Measurements from ENCODE around the gene GPR15.
A peak's percentile ranks its signal among the peaks of the same experiment; 100 is the strongest.
"Not testable (repeated sequence)": the region's sequence is repeated elsewhere in the genome, so short reads cannot be mapped to it uniquely, and the experiment has no call there.

Gene GPR15

DNA sequence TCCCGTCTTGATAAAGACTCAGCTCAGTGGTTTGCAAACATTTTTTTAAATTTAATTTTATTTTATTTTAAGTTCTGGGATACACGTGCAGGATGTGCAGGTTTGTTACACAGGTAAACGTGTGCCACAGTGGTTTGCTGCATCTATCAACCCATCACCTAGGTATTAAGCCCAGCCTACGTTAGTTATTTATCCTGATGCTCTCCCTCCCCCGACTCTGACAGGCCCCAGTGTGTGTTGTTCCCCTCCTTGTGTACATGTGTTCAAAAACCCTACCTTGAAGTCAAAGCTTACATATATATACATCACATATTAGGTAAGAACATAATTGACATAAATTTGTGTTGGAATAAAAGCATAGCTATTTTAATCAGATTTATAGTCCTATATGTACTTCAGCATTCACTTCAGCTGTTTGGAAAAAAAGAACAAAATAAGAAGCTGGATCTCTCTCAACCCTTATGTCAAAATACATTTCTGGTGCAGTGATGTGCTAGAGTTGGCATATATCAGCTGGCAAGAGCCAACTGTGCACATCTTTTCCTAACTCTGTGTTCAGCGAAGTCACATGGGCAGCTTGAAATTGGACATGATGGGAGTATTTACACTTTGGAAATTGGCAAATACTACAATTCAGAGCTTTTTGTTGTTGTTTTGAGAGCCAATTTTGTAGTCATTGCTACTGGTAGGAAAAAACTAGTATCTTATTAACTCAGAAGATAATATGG lies 26.5 kb downstream of the GPR15 start:
- Mint-ChIP-seq H3K4me3 (peak overlapping the region; percentile 81), H3K36me3 (ENCODE audit: low read depth) (peaks cover 16% of the 10 kb centered on the region), H3K9me3 (peaks cover 2% of the 10 kb centered on the region), H3K27me3 (no peaks in the 10 kb centered on the region), H3K4me1 (ENCODE audit: low read depth) (peaks cover 85% of the 10 kb centered on the region), H3K27ac (peak overlapping the region; percentile 98)
- no peak for DNase-seq

- not testable (repeated sequence) for H3K27ac Mint-ChIP-seq; DNase-seq; H3K9me3 Mint-ChIP-seq; H3K4me3 Mint-ChIP-seq; H3K36me3 Mint-ChIP-seq (ENCODE audit: low read depth); H3K27me3 Mint-ChIP-seq
- peaks cover 88% of the 10 kb centered on the region for H3K4me1 Mint-ChIP-seq (ENCODE audit: low read depth)
Measured at GRCh38 chr3:98559769-98560168, 28.0 kb downstream of the GPR15 start.

- no peaks in the 10 kb centered on the region for H3K27me3 Mint-ChIP-seq
- peak overlapping the region; percentile 82 for H3K27ac Mint-ChIP-seq
- H3K4me1 Mint-ChIP-seq (ENCODE audit: low read depth): peaks cover 87% of the 10 kb centered on the region
- no peak overlapping the region for H3K4me3 Mint-ChIP-seq
- no peaks in the 10 kb centered on the region for H3K9me3 Mint-ChIP-seq
- peaks cover 2% of the 10 kb centered on the region for H3K36me3 Mint-ChIP-seq (ENCODE audit: low read depth)
- no peak for DNase-seq
Measured at GRCh38 chr3:98560911-98561310, 29.1 kb downstream of the GPR15 start.

DNA sequence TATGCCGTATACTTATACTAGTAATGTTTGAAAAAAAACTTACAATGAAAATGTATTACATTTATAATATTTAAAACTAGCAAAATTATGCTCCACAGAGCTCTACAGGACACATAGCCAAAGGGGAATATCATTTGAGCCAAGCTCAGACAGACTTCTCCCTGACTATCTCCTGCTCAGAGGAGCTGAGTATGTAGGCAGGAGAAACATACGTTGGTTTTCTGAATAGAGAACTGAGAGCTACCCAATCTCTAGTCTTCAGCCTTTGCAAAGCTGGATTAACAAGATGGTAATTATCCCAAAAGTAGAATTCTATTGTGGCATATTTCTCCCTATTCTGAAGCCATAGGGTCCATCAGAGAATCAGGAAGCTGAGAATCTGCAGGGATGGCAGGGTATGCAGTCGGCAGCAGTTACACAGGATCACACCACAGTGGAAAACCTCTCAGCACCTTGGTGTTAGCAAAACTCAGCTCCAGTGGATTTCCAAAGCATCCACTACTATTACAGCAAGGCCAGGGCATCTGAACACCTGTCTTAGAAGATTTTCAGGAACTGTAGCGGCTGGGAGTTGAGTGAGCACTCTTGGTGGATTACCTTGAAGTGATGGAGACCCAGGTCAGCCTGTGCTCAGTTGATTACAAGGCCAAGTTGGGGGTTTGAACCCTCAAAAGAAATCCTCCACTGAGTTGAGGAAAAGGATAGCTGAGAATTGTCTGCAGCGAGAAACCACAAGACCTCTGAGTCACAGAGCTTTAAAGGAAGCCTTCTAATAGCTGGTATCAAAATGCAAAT lies 30.1 kb downstream of the GPR15 start:
- Mint-ChIP-seq H3K9me3 (no peaks in the 10 kb centered on the region), H3K36me3 (ENCODE audit: low read depth) (no peaks in the 10 kb centered on the region), H3K4me1 (ENCODE audit: low read depth) (peaks cover 88% of the 10 kb centered on the region), H3K27me3 (no peaks in the 10 kb centered on the region), H3K27ac (peak overlapping the region; percentile 84), H3K4me3 (peak overlapping the region; percentile 42)
- no peak for DNase-seq

- Mint-ChIP-seq H3K27ac (peak overlapping the region; percentile 94), H3K4me3 (peak overlapping the region; percentile 55), H3K27me3 (no peaks in the 10 kb centered on the region), H3K9me3 (peaks cover 2% of the 10 kb centered on the region), H3K4me1 (ENCODE audit: low read depth) (peaks cover 84% of the 10 kb centered on the region), H3K36me3 (ENCODE audit: low read depth) (no peaks in the 10 kb centered on the region)
- DNase-seq: no peak
Measured at GRCh38 chr3:98563661-98564281, 32.0 kb downstream of the GPR15 start.

DNA sequence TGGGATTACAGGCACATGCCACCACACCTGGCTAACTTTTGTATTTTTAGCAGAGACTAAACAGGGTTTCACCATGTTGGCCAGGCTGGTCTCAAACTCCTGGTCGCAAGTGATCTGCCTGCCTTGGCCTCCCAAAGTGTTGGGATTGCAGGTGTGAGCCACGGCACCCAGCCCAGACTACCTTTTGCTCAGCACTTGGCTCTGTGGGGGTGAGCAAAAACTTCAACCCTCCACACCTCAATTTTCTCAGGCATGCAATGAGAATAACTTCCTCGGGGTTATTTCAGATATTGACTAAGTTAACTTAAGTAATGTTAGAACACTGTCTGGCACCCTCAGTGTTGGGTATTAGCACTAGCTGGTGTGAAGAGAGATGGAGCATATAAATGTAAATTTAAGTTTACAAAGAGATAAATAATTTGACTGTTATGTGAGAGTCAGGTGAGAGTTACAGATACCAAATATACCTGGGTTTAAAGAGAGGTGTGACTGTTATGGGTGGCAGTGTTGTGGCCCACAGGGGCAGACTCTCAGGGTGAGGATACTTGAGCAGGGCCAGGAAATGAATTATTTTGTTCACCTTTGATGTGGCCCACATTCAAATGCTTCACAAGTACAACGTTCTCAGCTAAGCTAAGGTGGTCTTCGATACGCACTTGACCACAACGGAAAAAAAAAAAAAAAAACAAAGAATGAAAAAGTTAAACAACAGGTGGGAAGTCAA lies 32.7 kb downstream of the GPR15 start:
- no peak for DNase-seq
- no peaks in the 10 kb centered on the region for H3K27me3 Mint-ChIP-seq
- H3K36me3 Mint-ChIP-seq (ENCODE audit: low read depth): peaks cover 2% of the 10 kb centered on the region
- peak overlapping the region; percentile 55 for H3K4me3 Mint-ChIP-seq
- H3K27ac Mint-ChIP-seq: peak overlapping the region; percentile 94
- peaks cover 5% of the 10 kb centered on the region for H3K9me3 Mint-ChIP-seq
- peaks cover 81% of the 10 kb centered on the region for H3K4me1 Mint-ChIP-seq (ENCODE audit: low read depth)

GRCh38 chr3:98565237-98565643 lies 33.5 kb downstream of the GPR15 start:
- no peak for DNase-seq
- Mint-ChIP-seq H3K27me3 (no peaks in the 10 kb centered on the region), H3K9me3 (peaks cover 7% of the 10 kb centered on the region), H3K4me3 (peak overlapping the region; percentile 8), H3K4me1 (ENCODE audit: low read depth) (peaks cover 79% of the 10 kb centered on the region), H3K27ac (peak overlapping the region; percentile 87), H3K36me3 (ENCODE audit: low read depth) (peaks cover 2% of the 10 kb centered on the region)

DNA sequence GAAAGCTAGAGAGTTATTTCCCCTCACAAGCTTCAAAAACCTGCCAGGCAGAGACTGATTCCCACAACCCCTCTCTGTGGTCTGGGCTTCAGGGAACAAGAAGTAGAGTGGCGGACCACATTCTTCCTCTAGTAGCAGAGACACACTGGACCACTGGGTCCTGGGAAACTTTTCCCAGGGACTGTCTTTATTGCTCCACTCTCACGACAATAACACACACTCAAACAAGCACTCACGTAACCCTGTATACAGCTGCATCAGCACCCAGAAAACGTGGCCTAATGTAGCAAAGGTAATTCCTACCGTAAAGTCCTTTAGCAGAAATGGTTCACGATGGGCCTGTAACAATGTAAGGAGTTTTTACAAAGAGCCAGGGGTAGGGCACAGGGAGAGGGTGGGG lies 34.1 kb downstream of the GPR15 start:
- peak overlapping the region; percentile 87 for H3K27ac Mint-ChIP-seq
- H3K9me3 Mint-ChIP-seq: peaks cover 7% of the 10 kb centered on the region
- DNase-seq: no peak
- no peaks in the 10 kb centered on the region for H3K27me3 Mint-ChIP-seq
- H3K36me3 Mint-ChIP-seq (ENCODE audit: low read depth): peaks cover 2% of the 10 kb centered on the region
- peaks cover 75% of the 10 kb centered on the region for H3K4me1 Mint-ChIP-seq (ENCODE audit: low read depth)
- peak overlapping the region; percentile 8 for H3K4me3 Mint-ChIP-seq

- peaks cover 72% of the 10 kb centered on the region for H3K4me1 Mint-ChIP-seq (ENCODE audit: low read depth)
- H3K9me3 Mint-ChIP-seq: peaks cover 7% of the 10 kb centered on the region
- H3K27me3 Mint-ChIP-seq: no peaks in the 10 kb centered on the region
- peak overlapping the region; percentile 41 for H3K4me3 Mint-ChIP-seq
- no peak for DNase-seq
- peak overlapping the region; percentile 78 for H3K27ac Mint-ChIP-seq
- peaks cover 5% of the 10 kb centered on the region for H3K36me3 Mint-ChIP-seq (ENCODE audit: low read depth)
Measured at GRCh38 chr3:98567666-98568270, 36.0 kb downstream of the GPR15 start.

DNA sequence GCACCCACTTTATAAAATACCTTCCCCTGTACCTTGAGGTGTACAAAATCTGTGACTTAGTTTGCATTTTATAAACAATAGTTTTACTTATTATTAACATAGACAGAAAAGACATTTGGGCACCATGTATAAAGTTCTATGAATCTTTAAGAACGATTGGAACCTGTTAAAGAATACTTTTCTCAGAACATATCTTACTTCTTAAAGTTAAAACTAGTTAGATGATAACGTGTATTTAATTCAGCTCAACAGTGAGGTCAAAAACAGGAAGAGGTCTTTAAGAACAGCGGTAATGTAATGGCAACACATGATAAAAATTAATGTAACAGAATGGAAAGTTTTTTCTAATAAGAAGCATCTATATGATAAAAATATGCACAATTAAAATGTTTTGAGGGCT lies 36.6 kb downstream of the GPR15 start:
- peaks cover 7% of the 10 kb centered on the region for H3K9me3 Mint-ChIP-seq
- peaks cover 5% of the 10 kb centered on the region for H3K36me3 Mint-ChIP-seq (ENCODE audit: low read depth)
- DNase-seq: no peak
- peaks cover 72% of the 10 kb centered on the region for H3K4me1 Mint-ChIP-seq (ENCODE audit: low read depth)
- no peak overlapping the region for H3K27ac Mint-ChIP-seq
- H3K4me3 Mint-ChIP-seq: no peak overlapping the region
- H3K27me3 Mint-ChIP-seq: no peaks in the 10 kb centered on the region

DNA sequence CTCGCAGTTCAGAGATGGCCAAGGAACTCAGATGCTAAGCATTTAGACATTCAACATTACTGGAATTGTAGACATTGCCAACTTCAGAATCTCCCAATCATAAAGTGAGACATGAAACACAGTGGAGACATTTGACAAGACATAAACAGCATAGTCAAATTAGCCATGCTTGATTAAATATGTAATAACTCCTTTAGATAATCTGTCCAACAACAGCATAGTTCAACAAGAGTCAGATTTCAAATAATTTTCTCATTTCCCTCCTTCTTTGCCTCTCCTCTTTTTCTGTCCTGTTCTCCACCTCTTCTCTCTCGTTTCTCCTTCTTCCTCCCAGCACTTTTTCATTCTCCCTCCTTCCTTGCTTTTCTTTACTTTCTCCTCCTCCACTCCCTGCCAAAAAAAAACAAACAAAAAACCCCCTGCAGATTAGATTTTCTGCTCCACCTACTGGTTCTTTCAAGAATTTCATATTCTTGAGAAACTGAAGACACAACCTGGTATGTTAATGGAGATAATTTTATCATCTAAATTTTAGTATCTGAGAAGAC lies 41.5 kb downstream of the GPR15 start:
- DNase-seq: no peak
- Mint-ChIP-seq H3K4me1 (ENCODE audit: low read depth) (peaks cover 62% of the 10 kb centered on the region), H3K4me3 (peak overlapping the region; percentile 43), H3K27ac (peak overlapping the region; percentile 87), H3K9me3 (peaks cover 7% of the 10 kb centered on the region), H3K36me3 (ENCODE audit: low read depth) (peaks cover 33% of the 10 kb centered on the region), H3K27me3 (no peaks in the 10 kb centered on the region)

- Mint-ChIP-seq H3K4me1 (ENCODE audit: low read depth) (peaks cover 60% of the 10 kb centered on the region), H3K36me3 (ENCODE audit: low read depth) (peaks cover 41% of the 10 kb centered on the region), H3K27me3 (no peaks in the 10 kb centered on the region), H3K27ac (peak overlapping the region; percentile 87), H3K4me3 (peak overlapping the region; percentile 2), H3K9me3 (peaks cover 4% of the 10 kb centered on the region)
- DNase-seq: no peak
Measured at GRCh38 chr3:98574132-98574531, 42.4 kb downstream of the GPR15 start.

DNA sequence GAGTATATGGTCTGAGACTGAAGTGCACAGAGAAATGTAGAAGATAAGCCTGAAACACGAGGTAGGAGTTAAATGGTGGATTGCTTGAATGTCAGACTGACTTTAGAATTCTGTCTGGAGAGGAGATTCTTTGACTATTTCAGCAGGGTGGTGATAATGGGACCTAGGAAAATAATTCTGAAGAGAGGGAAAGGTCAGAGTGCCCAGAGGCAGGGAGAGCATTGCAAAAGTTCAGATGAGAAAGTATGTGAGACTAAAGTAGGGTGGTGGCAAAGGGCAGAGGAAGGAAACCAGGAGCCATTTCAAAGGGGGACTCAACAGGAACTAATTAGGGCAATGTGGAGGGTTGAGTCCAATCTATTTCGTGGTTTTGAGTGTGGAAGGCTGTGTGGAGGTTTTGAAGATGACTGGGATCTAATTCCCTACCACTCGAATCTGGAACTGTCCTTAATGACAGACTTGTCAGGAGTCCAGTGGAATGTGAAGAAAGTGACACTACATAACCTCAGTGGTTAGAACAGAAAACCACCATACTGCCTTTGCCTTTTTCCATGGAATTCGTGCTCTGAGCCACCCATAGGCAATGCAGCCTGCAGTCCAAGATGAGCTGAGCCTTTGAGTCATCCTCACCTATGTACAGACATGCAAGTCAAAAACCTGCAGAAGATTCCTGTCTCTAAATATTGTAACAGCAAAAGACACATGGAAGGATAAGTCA lies 45.6 kb downstream of the GPR15 start:
- Mint-ChIP-seq H3K4me3 (no peak overlapping the region), H3K9me3 (no peaks in the 10 kb centered on the region), H3K4me1 (ENCODE audit: low read depth) (peaks cover 53% of the 10 kb centered on the region), H3K27ac (peak overlapping the region; percentile 26), H3K27me3 (no peaks in the 10 kb centered on the region), H3K36me3 (ENCODE audit: low read depth) (peaks cover 68% of the 10 kb centered on the region)
- no peak for DNase-seq
